GM12878 (cell line): ENCODE measurements around the gene ISLR.

Experiments
- BHLHE40 ChIP-seq, 2 experiments: fragments of 450-650 bp in 1 of 2; IDR thresholded peaks; 2 replicates each; pipeline ENCODE4 v1.6.1; 2011 to 2017; ENCODE audit warnings: low read depth in 2 of 2, borderline replicate concordance in 1 of 2, improper control_type of control experiment in 1 of 2, low read length in 1 of 2, mild to moderate bottlenecking in 1 of 2
- CEBPB ChIP-seq, 2 experiments: fragments of 150-350 bp in 1 of 2; IDR thresholded peaks; 2 replicates each; pipeline ENCODE4 v1.6.1; 2012 to 2014; ENCODE audit warnings: low read depth in 2 of 2, low read length in 2 of 2, borderline replicate concordance in 1 of 2, inconsistent platforms in 1 of 2
- EP300 ChIP-seq, 2 experiments: fragments of 150-350 bp in 1 of 2; IDR thresholded peaks; 2 replicates each; pipeline ENCODE4 v1.6.1; 2011 to 2012; ENCODE audit warnings: low read depth in 2 of 2, low read length in 2 of 2, borderline replicate concordance in 1 of 2, improper control_type of control experiment in 1 of 2, inconsistent platforms in 1 of 2; ENCODE audit not compliant: control insufficient read depth in 1 of 2
- ESRRA ChIP-seq: IDR thresholded peaks from 2 replicates; pipeline ENCODE4 v1.6.1; 2012; ENCODE audit warnings: mild to moderate bottlenecking, low read length, improper control_type of control experiment
- HDAC2 ChIP-seq: fragments of 200-600 bp; sonication (generic); IDR thresholded peaks from 2 replicates; pipeline ENCODE4 v1.6.1; 2017
- NFIC ChIP-seq: IDR thresholded peaks from 2 replicates; pipeline ENCODE4 v1.6.1; 2012; ENCODE audit warnings: low read depth, mild to moderate bottlenecking, inconsistent platforms, low read length, moderate library complexity
- NR2C2 ChIP-seq: IDR thresholded peaks from 2 replicates; pipeline ENCODE4 v1.6.1; 2011; ENCODE audit warnings: borderline replicate concordance, low read depth; ENCODE audit not compliant: control insufficient read depth, insufficient read length
- NRF1 ChIP-seq: conservative IDR thresholded peaks from 2 replicates; pipeline ENCODE4 v1.6.1; 2011; ENCODE audit warnings: mild to moderate bottlenecking, low read depth, low read length, improper control_type of control experiment
- POLR2A ChIP-seq: IDR thresholded peaks from 2 replicates; pipeline ENCODE4 v1.6.1; 2011; ENCODE audit warnings: low read depth, mild to moderate bottlenecking, low read length
- SRF ChIP-seq, 2 experiments: IDR thresholded peaks; 2 replicates each; pipeline ENCODE4 v1.6.1; 2011; ENCODE audit warnings: low read depth in 2 of 2, low read length in 2 of 2, mild to moderate bottlenecking in 1 of 2, moderate library complexity in 1 of 2
- TF ChIP-seq, protein P1 (sequence below), 3 experiments: IDR thresholded peaks in 2 of 3; conservative IDR thresholded peaks in 1 of 3; 2 replicates each; pipeline ENCODE4 v1.5.1; 2011; ENCODE audit warnings: low read depth in 3 of 3, low read length in 3 of 3, mild to moderate bottlenecking in 3 of 3, control low read depth in 2 of 3, moderate library complexity in 2 of 3, inconsistent platforms in 1 of 3, mixed read lengths in 1 of 3; ENCODE audit not compliant: control insufficient read depth in 2 of 3, insufficient read depth in 1 of 3; ENCODE audit errors: extremely low read depth in 1 of 3
- TF ChIP-seq, protein P2 (sequence below): IDR thresholded peaks from 2 replicates; pipeline ENCODE4 v1.6.1; 2012; ENCODE audit warnings: low read depth, low read length, improper control_type of control experiment
- TF ChIP-seq, protein P3 (sequence below): fragments of 450-650 bp; IDR thresholded peaks from 2 replicates; pipeline ENCODE4 v1.6.1; 2017; ENCODE audit warnings: antibody characterized with exemption, mild to moderate bottlenecking, moderate library complexity

DNA sequence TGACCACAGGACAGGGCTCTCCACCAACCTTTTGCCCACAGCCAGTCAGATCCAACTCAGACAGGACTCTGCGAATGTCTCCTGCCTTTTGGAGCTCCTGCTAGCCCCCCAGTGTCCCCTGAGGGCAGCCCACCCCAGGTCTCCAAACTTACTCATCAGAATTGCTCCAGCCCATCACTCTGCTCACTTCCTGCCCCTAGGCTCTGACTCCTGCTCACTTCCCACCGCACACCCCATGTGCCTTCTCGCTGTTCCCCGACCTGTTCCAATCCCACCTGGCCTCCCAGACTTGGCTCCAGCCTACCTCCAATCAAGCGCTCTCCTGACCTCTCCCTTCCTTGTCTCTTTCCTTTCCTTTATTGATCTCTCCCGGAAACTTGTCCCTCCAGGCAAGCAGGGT, 35.0 kb downstream of the ISLR start:
- no peak for TF ChIP-seq BHLHE40 (IDR thresholded peaks at IDR 0.05; ENCODE audit: borderline replicate concordance in 1 of 2, low read depth in 2 of 2, low read length in 1 of 2)
- TF ChIP-seq, protein P1, sequence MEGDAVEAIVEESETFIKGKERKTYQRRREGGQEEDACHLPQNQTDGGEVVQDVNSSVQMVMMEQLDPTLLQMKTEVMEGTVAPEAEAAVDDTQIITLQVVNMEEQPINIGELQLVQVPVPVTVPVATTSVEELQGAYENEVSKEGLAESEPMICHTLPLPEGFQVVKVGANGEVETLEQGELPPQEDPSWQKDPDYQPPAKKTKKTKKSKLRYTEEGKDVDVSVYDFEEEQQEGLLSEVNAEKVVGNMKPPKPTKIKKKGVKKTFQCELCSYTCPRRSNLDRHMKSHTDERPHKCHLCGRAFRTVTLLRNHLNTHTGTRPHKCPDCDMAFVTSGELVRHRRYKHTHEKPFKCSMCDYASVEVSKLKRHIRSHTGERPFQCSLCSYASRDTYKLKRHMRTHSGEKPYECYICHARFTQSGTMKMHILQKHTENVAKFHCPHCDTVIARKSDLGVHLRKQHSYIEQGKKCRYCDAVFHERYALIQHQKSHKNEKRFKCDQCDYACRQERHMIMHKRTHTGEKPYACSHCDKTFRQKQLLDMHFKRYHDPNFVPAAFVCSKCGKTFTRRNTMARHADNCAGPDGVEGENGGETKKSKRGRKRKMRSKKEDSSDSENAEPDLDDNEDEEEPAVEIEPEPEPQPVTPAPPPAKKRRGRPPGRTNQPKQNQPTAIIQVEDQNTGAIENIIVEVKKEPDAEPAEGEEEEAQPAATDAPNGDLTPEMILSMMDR (IDR thresholded peaks at IDR 0.05 in 2 of 3, conservative IDR thresholded peaks at IDR 0.05 in 1 of 3; ENCODE audit: control insufficient read depth in 2 of 3, extremely low read depth in 1 of 3, insufficient read depth in 1 of 3, low read depth in 3 of 3, low read length in 3 of 3) = no peak
- no peak for TF ChIP-seq POLR2A
- TF ChIP-seq, protein P2, sequence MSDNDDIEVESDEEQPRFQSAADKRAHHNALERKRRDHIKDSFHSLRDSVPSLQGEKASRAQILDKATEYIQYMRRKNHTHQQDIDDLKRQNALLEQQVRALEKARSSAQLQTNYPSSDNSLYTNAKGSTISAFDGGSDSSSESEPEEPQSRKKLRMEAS = no peak
- no peak for TF ChIP-seq EP300 (IDR thresholded peaks at IDR 0.05; ENCODE audit: borderline replicate concordance in 1 of 2, control insufficient read depth in 1 of 2, low read depth in 2 of 2, low read length in 2 of 2)
- no peak for TF ChIP-seq SRF (IDR thresholded peaks at IDR 0.05; ENCODE audit: low read depth in 2 of 2, low read length in 2 of 2)
- TF ChIP-seq, protein P3, sequence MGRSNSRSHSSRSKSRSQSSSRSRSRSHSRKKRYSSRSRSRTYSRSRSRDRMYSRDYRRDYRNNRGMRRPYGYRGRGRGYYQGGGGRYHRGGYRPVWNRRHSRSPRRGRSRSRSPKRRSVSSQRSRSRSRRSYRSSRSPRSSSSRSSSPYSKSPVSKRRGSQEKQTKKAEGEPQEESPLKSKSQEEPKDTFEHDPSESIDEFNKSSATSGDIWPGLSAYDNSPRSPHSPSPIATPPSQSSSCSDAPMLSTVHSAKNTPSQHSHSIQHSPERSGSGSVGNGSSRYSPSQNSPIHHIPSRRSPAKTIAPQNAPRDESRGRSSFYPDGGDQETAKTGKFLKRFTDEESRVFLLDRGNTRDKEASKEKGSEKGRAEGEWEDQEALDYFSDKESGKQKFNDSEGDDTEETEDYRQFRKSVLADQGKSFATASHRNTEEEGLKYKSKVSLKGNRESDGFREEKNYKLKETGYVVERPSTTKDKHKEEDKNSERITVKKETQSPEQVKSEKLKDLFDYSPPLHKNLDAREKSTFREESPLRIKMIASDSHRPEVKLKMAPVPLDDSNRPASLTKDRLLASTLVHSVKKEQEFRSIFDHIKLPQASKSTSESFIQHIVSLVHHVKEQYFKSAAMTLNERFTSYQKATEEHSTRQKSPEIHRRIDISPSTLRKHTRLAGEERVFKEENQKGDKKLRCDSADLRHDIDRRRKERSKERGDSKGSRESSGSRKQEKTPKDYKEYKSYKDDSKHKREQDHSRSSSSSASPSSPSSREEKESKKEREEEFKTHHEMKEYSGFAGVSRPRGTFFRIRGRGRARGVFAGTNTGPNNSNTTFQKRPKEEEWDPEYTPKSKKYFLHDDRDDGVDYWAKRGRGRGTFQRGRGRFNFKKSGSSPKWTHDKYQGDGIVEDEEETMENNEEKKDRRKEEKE = no peak
- no peak for TF ChIP-seq HDAC2
- no peak for TF ChIP-seq CEBPB (IDR thresholded peaks at IDR 0.05; ENCODE audit: borderline replicate concordance in 1 of 2, low read depth in 2 of 2, low read length in 2 of 2)
- TF ChIP-seq NR2C2 = no peak
- TF ChIP-seq ESRRA = no peak
- TF ChIP-seq NFIC = no peak
- TF ChIP-seq NRF1 = no peak
